Stimulated activated naive B cell treated with anti-CD40 and anti-IgM and Interleukin-4, amounts not matched to agents 10 μg/mL and 1 μg/mL and 100 μg/mL, for 72 hours (primary cell): Measurements from ENCODE around the gene ARL15.

Experiments
- ATAC-seq, 2 donors: fragments of 150-1000 bp; cut with Tn5 transposase; replicated peaks; 2 replicates each; pipeline ENCODE4 v1.10.0; 2021; ENCODE audit warnings: moderate library complexity in 1 of 2
- DNase-seq: peaks from one replicate; pipeline ENCODE4 v3.0.0; 2021
- H3K27ac Mint-ChIP-seq: one replicate; pipeline ENCODE4 v1.8.0; 2022; ENCODE audit warnings: mild to moderate bottlenecking, mixed read lengths
- H3K27me3 Mint-ChIP-seq, 2 donors: one replicate each; pipeline ENCODE4 v1.8.0; 2022; ENCODE audit warnings: mixed read lengths in 2 of 2
- H3K36me3 Mint-ChIP-seq, 2 donors: one replicate each; pipeline ENCODE4 v1.8.0; 2022; ENCODE audit warnings: mixed read lengths in 2 of 2, mild to moderate bottlenecking in 1 of 2
- H3K4me1 Mint-ChIP-seq, 2 donors: one replicate each; pipeline ENCODE4 v1.8.0; 2022; ENCODE audit warnings: mixed read lengths in 2 of 2, mild to moderate bottlenecking in 1 of 2
- H3K4me3 Mint-ChIP-seq, 2 donors: one replicate each; pipeline ENCODE4 v1.8.0; 2022; ENCODE audit warnings: mild to moderate bottlenecking in 2 of 2, mixed read lengths in 2 of 2, moderate library complexity in 1 of 2
- H3K9me3 Mint-ChIP-seq, 2 donors: one replicate each; pipeline ENCODE4 v1.8.0; 2022; ENCODE audit warnings: mixed read lengths in 2 of 2, mild to moderate bottlenecking in 1 of 2

Gene ARL15

DNA sequence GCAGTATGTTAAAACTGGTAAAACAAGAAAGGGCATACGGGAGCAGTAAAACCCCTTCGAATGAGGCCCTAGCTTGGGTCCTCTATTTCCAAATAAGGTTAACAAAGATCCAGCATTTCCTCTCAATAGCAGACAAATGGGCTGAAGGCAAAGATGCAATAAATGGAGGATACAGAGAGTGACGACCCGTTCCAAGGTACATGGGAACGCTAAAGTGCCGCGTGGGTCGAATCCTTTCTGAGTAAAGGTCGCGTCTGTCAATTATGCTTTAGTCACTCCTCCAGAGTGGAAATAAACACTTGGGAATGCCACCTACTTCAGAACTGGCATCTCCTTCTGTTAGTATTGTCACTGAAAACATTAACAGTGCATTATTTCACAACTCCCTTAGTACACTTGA lies 24.7 kb downstream of the ARL15 start:
- DNase-seq, result no peak
- Mint-ChIP-seq H3K9me3 (peaks cover 4 to 6% of the 10 kb centered on the region in 2 donors), H3K4me1 (peaks cover 3 to 15% of the 10 kb centered on the region in 2 donors), H3K36me3 (peaks cover 4 to 18% of the 10 kb centered on the region in 2 donors), H3K27ac (no peak overlapping the region), H3K4me3 (no peak overlapping the region), H3K27me3 (no peaks in the 10 kb centered on the region)
- ATAC-seq, result no peak

- Mint-ChIP-seq H3K9me3 (peaks cover 8 to 10% of the 10 kb centered on the region in 2 donors), H3K36me3 (peaks cover 10 to 25% of the 10 kb centered on the region in 2 donors), H3K27ac (no peak overlapping the region), H3K4me1 (peaks cover 0 to 7% of the 10 kb centered on the region in 2 donors), H3K4me3 (no peak overlapping the region), H3K27me3 (no peaks in the 10 kb centered on the region)
- no peak for DNase-seq
- no peak for ATAC-seq
Measured at GRCh38 chr5:54284586-54284985, 25.8 kb downstream of the ARL15 start.

DNA sequence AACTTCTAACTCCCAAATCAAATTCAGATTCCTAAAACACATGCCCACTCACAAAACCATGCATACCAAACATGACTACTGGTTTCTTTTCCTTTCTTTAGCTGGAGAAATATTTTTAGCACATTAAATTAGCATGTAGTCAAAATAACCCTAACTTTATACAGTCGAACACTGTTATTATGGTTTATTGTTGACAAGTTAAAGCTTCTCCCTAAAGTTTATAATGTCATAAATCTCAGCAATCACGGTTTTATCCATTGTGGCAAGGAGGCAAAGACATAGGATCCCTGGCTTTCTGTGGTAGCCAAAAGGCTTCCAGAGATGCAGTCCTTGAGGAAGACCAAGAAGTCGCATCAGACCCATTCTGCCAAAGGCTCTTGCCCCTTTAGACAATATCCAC lies 27.5 kb downstream of the ARL15 start:
- H3K27me3 Mint-ChIP-seq, result no peaks in the 10 kb centered on the region
- ATAC-seq (no peak), DNase-seq (no peak)
- H3K4me3 Mint-ChIP-seq, result no peak overlapping the region
- peaks cover 0 to 2% of the 10 kb centered on the region in 2 donors for H3K4me1 Mint-ChIP-seq
- H3K9me3 Mint-ChIP-seq, result peaks cover 8 to 10% of the 10 kb centered on the region in 2 donors
- H3K36me3 Mint-ChIP-seq, result peaks cover 13 to 31% of the 10 kb centered on the region in 2 donors
- no peak overlapping the region for H3K27ac Mint-ChIP-seq

DNA sequence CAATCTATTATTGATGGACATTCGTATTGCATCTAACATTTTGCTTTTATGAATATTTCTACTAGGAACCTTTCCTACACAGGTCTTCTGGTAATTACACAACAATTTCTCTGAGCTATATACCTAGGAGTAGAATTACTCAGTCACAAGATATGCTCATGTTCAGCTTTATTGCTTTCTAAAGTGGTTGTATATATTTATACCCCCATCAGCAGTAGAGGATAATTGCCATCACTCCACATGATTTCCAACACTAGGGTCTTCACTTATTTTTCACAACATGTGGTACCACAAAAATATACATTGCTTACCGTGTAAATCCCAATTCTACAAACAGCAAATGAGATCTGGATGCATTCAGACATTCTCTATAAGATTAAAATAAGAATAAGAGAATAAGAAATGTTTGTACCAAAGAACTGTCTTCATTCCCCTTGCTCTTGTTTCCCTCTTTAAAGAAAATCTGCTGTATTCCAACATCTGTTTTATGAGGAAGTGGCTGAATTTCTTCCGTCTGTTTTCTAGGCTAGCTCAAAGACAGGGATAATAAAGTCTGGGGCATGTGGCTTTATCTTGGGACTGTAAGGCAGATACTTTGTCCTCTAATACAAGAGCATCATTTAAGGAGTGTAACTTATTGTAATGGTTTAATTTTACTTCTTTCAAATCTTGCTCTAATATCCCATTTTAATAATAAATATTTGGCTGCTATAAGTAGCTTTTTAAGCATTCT lies 28.2 kb downstream of the ARL15 start:
- Mint-ChIP-seq H3K27ac (no peak overlapping the region), H3K36me3 (peaks cover 13 to 28% of the 10 kb centered on the region in 2 donors), H3K4me1 (peaks cover 0 to 4% of the 10 kb centered on the region in 2 donors), H3K9me3 (peaks cover 6 to 9% of the 10 kb centered on the region in 2 donors), H3K4me3 (no peak overlapping the region), H3K27me3 (no peaks in the 10 kb centered on the region)
- ATAC-seq (no peak), DNase-seq (no peak)

- DNase-seq, result no peak
- H3K36me3 Mint-ChIP-seq, result peaks cover 13 to 26% of the 10 kb centered on the region in 2 donors
- H3K27me3 Mint-ChIP-seq, result no peaks in the 10 kb centered on the region
- peaks cover 0 to 4% of the 10 kb centered on the region in 2 donors for H3K4me1 Mint-ChIP-seq
- no peak for ATAC-seq
- no peak overlapping the region for H3K4me3 Mint-ChIP-seq
- H3K27ac Mint-ChIP-seq, result no peak overlapping the region
- H3K9me3 Mint-ChIP-seq, result peaks cover 4 to 6% of the 10 kb centered on the region in 2 donors
Measured at GRCh38 chr5:54279960-54280359, 30.4 kb downstream of the ARL15 start.

DNA sequence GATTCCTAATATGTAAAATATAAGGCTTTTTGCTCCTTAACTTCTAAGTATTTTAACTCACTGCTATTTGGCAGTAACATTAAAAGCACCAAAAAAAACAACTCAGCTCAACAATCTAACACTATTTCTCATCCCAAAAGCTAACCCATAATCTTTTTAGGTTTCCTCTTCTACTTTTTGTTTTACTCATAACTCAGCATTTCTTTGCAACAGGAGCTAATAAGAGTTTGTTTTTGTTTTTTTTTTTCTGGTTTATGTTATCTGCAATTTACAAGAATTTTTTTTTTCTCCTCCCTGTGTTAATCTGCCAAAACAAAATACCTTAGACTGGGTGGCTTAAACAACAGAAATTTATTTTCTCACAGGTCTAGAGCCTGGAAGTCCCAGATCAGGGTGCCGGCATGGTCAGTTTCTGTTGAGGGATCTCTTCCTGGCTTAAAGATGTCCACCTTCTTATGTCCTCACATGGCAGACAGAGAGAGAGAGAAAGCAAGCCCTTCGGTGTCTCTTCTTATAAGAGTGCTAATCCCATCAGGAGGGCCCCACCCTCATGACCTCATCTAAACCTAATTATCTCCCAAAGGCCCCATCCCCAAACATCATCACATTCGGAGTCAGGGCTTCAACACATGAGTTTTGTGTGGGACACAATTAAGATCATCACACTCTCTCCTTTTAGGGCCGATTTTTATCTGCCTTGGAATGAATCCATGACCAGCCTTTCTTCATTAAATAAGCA lies 31.2 kb downstream of the ARL15 start:
- H3K36me3 Mint-ChIP-seq, result peaks cover 13 to 26% of the 10 kb centered on the region in 2 donors
- DNase-seq, result no peak
- H3K9me3 Mint-ChIP-seq, result peaks cover 4 to 6% of the 10 kb centered on the region in 2 donors
- H3K4me1 Mint-ChIP-seq, result peaks cover 0 to 4% of the 10 kb centered on the region in 2 donors
- H3K27me3 Mint-ChIP-seq, result no peaks in the 10 kb centered on the region
- no peak overlapping the region for H3K4me3 Mint-ChIP-seq
- ATAC-seq, result no peak
- no peak overlapping the region for H3K27ac Mint-ChIP-seq

DNA sequence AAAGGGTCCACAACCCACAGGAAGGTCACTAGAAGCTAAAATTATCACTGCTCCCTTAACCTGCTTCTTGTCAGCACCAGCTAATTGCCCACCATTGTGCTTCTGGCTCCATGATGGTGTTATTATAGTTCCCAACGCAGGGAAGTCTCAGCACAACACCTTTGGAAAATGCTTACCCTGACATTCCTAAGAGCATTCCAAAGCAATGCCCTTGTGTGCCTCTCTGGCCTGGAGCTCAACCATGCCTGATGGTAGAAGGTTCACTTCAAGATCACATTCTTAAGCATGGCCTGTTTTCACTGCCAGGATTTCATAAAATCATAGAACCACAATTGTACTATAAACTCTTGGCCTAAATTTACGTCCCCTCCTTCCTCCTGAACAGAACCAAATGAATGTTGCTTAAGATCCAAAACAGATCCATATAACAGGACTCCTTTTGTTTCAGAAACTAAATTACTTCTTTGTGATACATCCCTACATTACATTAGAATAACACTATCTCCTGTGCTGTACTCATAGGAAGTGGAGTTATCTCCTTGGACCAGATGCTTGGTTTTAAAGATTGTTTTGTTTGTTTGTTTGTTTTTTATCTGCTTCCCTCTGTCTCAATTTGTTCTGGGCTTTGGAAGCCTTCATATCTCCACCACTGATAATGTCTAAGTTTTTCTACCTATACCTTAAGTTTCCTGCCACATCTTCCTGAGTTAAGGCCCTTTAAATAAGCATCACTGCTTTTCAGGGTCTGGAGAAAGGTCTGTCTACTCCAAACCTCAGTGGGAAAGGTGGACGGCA lies 32.1 kb downstream of the ARL15 start:
- H3K27me3 Mint-ChIP-seq, result no peaks in the 10 kb centered on the region
- H3K4me3 Mint-ChIP-seq, result no peak overlapping the region

DNA sequence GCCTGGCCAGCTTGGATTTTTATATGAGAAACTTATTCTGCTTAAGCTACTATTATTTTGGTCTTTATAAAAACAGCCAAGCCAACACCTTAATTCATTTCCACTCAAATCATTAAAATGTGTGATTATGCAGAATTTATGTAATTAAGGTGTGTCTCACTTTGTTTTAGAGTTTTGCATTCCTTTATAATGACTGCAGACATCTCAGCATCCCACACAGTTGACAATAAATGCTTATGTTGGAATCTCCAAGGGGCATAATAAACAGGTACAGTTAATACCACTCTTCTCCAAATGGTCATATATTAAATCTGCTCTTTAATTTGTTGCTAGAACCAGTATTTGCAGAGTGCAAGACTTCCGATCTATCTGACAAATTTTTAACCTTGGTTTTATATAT lies 34.3 kb downstream of the ARL15 start:
- Mint-ChIP-seq H3K27ac (no peak overlapping the region), H3K27me3 (no peaks in the 10 kb centered on the region), H3K4me3 (no peak overlapping the region), H3K36me3 (peaks cover 11 to 22% of the 10 kb centered on the region in 2 donors), H3K9me3 (peaks cover 4 to 5% of the 10 kb centered on the region in 2 donors), H3K4me1 (peaks cover 4 to 6% of the 10 kb centered on the region in 2 donors)
- DNase-seq (no peak), ATAC-seq (no peak)

More for the DNA sequence above, 32.1 kb downstream of the ARL15 start:
- H3K4me1 Mint-ChIP-seq, result peaks cover 4 to 6% of the 10 kb centered on the region in 2 donors
- H3K36me3 Mint-ChIP-seq, result peaks cover 13 to 26% of the 10 kb centered on the region in 2 donors
- ATAC-seq, result no peak
- peaks cover 4 to 6% of the 10 kb centered on the region in 2 donors for H3K9me3 Mint-ChIP-seq
- H3K27ac Mint-ChIP-seq, result no peak overlapping the region
- DNase-seq, result no peak

DNA sequence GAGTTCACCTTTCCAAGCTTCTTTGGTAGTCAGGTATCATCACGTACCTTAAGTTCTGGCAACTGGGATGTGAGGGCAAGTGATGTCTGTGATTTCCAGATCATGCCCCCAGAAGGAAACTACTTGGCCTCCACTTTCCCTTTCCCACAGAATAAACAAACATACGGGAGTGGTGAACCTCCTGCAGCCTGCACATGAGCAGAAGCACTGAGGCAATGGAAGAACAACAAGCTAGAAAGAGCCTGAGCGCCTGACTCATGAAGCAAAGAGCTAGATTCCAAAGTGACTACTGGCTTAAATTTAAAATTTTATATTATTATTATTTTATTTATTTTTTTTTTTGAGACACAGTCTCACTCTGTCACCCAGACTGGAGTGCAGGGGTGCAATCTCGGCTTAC lies 35.0 kb downstream of the ARL15 start:
- Mint-ChIP-seq H3K27ac (no peak overlapping the region), H3K4me1 (peaks cover 4 to 6% of the 10 kb centered on the region in 2 donors), H3K27me3 (no peaks in the 10 kb centered on the region), H3K9me3 (peaks cover 3 to 4% of the 10 kb centered on the region in 2 donors), H3K36me3 (peaks cover 9 to 18% of the 10 kb centered on the region in 2 donors), H3K4me3 (no peak overlapping the region)
- ATAC-seq, result no peak
- DNase-seq, result no peak

GRCh38 chr5:54274944-54275343 lies 35.4 kb downstream of the ARL15 start:
- H3K27me3 Mint-ChIP-seq, result no peaks in the 10 kb centered on the region
- no peak overlapping the region for H3K27ac Mint-ChIP-seq
- no peak overlapping the region for H3K4me3 Mint-ChIP-seq
- peaks cover 1% of the 10 kb centered on the region in 2 donors for H3K9me3 Mint-ChIP-seq
- peaks cover 6 to 15% of the 10 kb centered on the region in 2 donors for H3K36me3 Mint-ChIP-seq
- ATAC-seq, result no peak
- DNase-seq, result no peak
- peaks cover 4 to 6% of the 10 kb centered on the region in 2 donors for H3K4me1 Mint-ChIP-seq

DNA sequence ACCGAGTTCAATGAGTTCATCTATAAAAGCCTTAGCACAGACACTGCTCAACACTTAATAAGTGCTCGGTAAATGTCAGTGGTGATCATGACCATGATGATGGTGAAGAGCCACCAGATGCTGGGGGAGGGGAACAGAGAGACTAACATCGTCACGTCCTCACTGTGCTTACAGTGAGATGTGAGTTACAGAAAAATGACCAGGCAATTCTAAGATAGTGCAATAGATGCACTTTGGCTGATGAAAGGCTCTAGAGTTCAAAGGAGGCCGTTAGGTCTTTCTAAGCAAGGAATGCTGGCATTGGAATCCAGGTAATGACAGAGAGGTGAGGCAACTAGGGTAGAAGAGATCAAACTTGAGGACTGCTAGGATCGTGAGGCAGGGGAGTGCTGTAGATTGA lies 36.7 kb downstream of the ARL15 start:
- Mint-ChIP-seq H3K4me1 (peaks cover 4 to 6% of the 10 kb centered on the region in 2 donors), H3K9me3 (no peaks in the 10 kb centered on the region), H3K36me3 (peaks cover 0 to 13% of the 10 kb centered on the region in 2 donors), H3K4me3 (no peak overlapping the region), H3K27ac (no peak overlapping the region), H3K27me3 (no peaks in the 10 kb centered on the region)
- no peak for ATAC-seq
- DNase-seq, result no peak

- Mint-ChIP-seq H3K4me3 (no peak overlapping the region), H3K27ac (no peak overlapping the region), H3K36me3 (peaks cover 0 to 5% of the 10 kb centered on the region in 2 donors), H3K4me1 (peaks cover under 1 to 6% of the 10 kb centered on the region in 2 donors), H3K27me3 (no peaks in the 10 kb centered on the region), H3K9me3 (no peaks in the 10 kb centered on the region)
- no peak for ATAC-seq
- DNase-seq, result no peak
Measured at GRCh38 chr5:54272746-54273145, 37.6 kb downstream of the ARL15 start.

DNA sequence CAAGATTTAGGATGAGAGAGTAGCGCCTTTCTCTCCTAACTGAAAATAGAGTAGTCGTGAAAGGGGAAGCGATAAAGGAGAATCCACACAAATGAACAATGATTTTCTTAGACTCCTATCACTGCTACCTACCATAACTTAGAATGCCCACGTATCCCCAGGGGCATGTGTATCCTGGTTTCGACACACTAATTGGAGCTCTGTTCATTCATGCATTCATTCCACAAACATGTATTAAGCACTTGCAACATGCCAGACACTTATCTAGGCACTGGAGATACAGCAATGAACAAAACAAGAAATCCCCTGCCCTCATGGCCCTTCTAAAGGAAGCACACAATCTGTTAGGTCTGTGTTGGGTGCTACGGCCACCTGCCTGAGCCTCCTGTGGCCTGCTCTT lies 40.0 kb downstream of the ARL15 start:
- no peak for DNase-seq
- H3K27me3 Mint-ChIP-seq, result no peaks in the 10 kb centered on the region
- no peaks in the 10 kb centered on the region for H3K36me3 Mint-ChIP-seq
- no peak overlapping the region for H3K27ac Mint-ChIP-seq
- no peaks in the 10 kb centered on the region for H3K9me3 Mint-ChIP-seq
- H3K4me3 Mint-ChIP-seq, result no peak overlapping the region
- peaks cover 0 to 11% of the 10 kb centered on the region in 2 donors for H3K4me1 Mint-ChIP-seq
- no peak for ATAC-seq

DNA sequence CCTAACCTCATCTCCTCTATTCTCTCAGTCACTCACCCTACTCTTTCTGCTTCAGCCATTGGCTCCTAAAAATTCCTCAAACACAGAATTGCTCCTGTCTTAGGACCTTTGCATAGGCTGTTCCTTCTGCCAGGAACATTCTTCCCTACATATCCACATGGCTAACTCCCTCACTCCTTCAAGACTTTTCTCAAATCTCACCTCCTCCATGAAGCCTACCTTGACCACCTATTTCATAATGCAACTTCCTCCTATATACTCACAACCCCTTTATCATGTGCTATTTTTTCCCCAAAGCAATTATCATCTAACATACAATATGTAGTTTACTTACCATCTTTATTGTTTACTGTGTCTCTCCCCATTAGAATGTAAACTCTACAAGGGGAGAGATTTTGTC lies 45.8 kb downstream of the ARL15 start:
- no peak overlapping the region for H3K27ac Mint-ChIP-seq
- no peak overlapping the region for H3K4me3 Mint-ChIP-seq
- no peak for ATAC-seq
- DNase-seq, result no peak
- no peaks in the 10 kb centered on the region for H3K36me3 Mint-ChIP-seq
- H3K4me1 Mint-ChIP-seq, result peaks cover 7% of the 10 kb centered on the region in 2 donors
- no peaks in the 10 kb centered on the region for H3K9me3 Mint-ChIP-seq
- no peaks in the 10 kb centered on the region for H3K27me3 Mint-ChIP-seq
